Adrenal gland (tissue), 12 donors: ENCODE results near the gene CFAP251. TPM values are rescaled to one million over a fixed set of nuclear protein-coding genes. Genes with fewer than 3 reads are reported as not detected.

Experiments
- DNase-seq, 7 donors: peaks; one replicate each; pipeline ENCODE4 v3.0.0-alpha.2; 2019 to 2020
- H3K27ac ChIP-seq, 5 donors: fragments of 200-600 bp; sonication (generic) in 4 of 5; 1 replicate in 3 of 5; 2 replicates in 2 of 5; pipeline versions ENCODE4 v1.5.1 to v1.8.0; 2016 to 2020; ENCODE audit warnings: mild to moderate bottlenecking in 1 of 5
- H3K27me3 ChIP-seq: fragments of 200-600 bp; 2 replicates; pipeline ENCODE4 v1.8.0; 2021
- H3K36me3 ChIP-seq, 2 donors: fragments of 200-600 bp; replicated peaks in 1 of 2; 1 replicate in 1 of 2; 2 replicates in 1 of 2; pipeline versions ENCODE4 v1.5.1 to v1.8.0; 2018 to 2022
- H3K4me1 ChIP-seq, 2 donors: fragments of 200-600 bp; replicated peaks in 1 of 2; 1 replicate in 1 of 2; 2 replicates in 1 of 2; pipeline versions ENCODE4 v1.5.1 to v1.8.0; 2018 to 2021
- H3K4me3 ChIP-seq, 4 donors: fragments of 200-600 bp; sonication (generic) in 3 of 4; one replicate each; pipeline ENCODE4 v1.5.1; 2016 to 2018
- H3K9me3 ChIP-seq, 3 donors: fragments of 200-600 bp; sonication (generic) in 1 of 3; replicated peaks in 1 of 3; 1 replicate in 2 of 3; 2 replicates in 1 of 3; pipeline versions ENCODE4 v1.5.1 to v1.8.0; 2016 to 2021
- CTCF ChIP-seq, 6 experiments: fragments of 450-650 bp in 4 of 6; fragments of 200-600 bp in 2 of 6; sonication (generic) in 1 of 6; IDR thresholded peaks; 1 replicate in 5 of 6; 2 replicates in 1 of 6; pipeline versions ENCODE4 v1.5.1 to v1.8.0; 2016 to 2021; ENCODE audit warnings: antibody characterized with exemption in 6 of 6, mild to moderate bottlenecking in 2 of 6, moderate library complexity in 1 of 6
- POLR2A ChIP-seq, 2 donors: fragments of 450-650 bp; IDR thresholded peaks; one replicate each; pipeline ENCODE4 v1.6.1; 2017; ENCODE audit warnings: antibody characterized with exemption in 2 of 2, mild to moderate bottlenecking in 2 of 2, moderate library complexity in 1 of 2
- WGBS, 4 donors: extraction: QIAGEN DNeasy Blood & Tissue Kit in 2 of 4; methylation state at CpG; one replicate each; pipeline versions ENCODE4 v1.1.5 to v1.1.7; 2013 to 2017; 5-methylcytosine and 5-hydroxymethylcytosine counted together
- intact Hi-C, 2 donors: fragments of 100-400 bp; cut with DNase I; formaldehyde crosslinking; loops; one replicate each; pipeline versions ENCODE4 v1.14.1 to v1.15.0; 2022 to 2023
- polyA plus RNA-seq, 3 donors: library from polyadenylated mRNA; stranded (reverse); fragments of 200-250 nt in 2 of 3; fragments of 350-450 nt in 1 of 3; fragmentation: Illumina TruSeq in 1 of 3; extraction: RNeasy Lipid Tissue Mini Kit (QIAGEN cat#74804) in 1 of 3; gene quantifications; one replicate each; pipeline ENCODE4 v1.2.3, GENCODE V29; 2013 to 2014
- total RNA-seq, 9 donors: library from RNA; depleted of rRNA in 4 of 9; stranded (reverse); fragments of >200 nt in 4 of 9; fragments of 120-200 nt in 1 of 9; fragmentation: NEBNext Ultra II Directional in 1 of 9; extraction: Animal tissue kit (Norgen Biotek cat#: 25700) in 1 of 9; gene quantifications; one replicate each; pipeline versions ENCODE4 v1.1.0 to v1.2.4, GENCODE V29; 2013 to 2023
- donor health status: healthy with polysubstance abuse.
- donor health status: Bipolar disorder and iron deficiency.
- donor health status: DM: yes; HTN: yes; CAD: no.
- donor health status: DM: no; HTN: no; CAD: no.
- donor health status: DM: no; HTN: no; CAD: no.
- donor health status: DM: yes; HTN: yes; CAD: no.

The CFAP251 gene
- total and polyA plus RNA-seq, 12 donors = 0.30 to 11.6 (median 2.7) TPM

GRCh38 chr12:121957861-121958515, 39.6 kb downstream of the CFAP251 start:
- Histone ChIP-seq H3K9me3 (no peaks in the 10 kb centered on the region), H3K4me1 (no peaks in the 10 kb centered on the region), H3K36me3 (no peaks in the 10 kb centered on the region), H3K27me3 (no peaks in the 10 kb centered on the region), H3K27ac (no peak overlapping the region), H3K4me3 (no peak overlapping the region)
- TF ChIP-seq CTCF (IDR thresholded peaks at IDR 0.05) = no peak
- TF ChIP-seq POLR2A (IDR thresholded peaks at IDR 0.05) = no peak
- intact Hi-C loops = no loop called here
- no peak for DNase-seq
- 79 to 83% (median 82%) methylated on average over 6 of the region's 6 CpGs for WGBS, 4 donors

GRCh38 chr12:121958541-121959240, 40.3 kb downstream of the CFAP251 start:
- DNase-seq = no peak
- intact Hi-C loops = no loop called here
- no peaks in the 10 kb centered on the region for H3K9me3 ChIP-seq
- no peaks in the 10 kb centered on the region for H3K4me1 ChIP-seq
- H3K4me3 ChIP-seq = no peak overlapping the region
- no peaks in the 10 kb centered on the region for H3K36me3 ChIP-seq
- no peaks in the 10 kb centered on the region for H3K27me3 ChIP-seq
- TF ChIP-seq POLR2A (IDR thresholded peaks at IDR 0.05) (no peak), CTCF (IDR thresholded peaks at IDR 0.05) (no peak)
- no peak overlapping the region for H3K27ac ChIP-seq
- 74 to 87% (median 81%) methylated on average over 18 to 21 of the region's 21 CpGs for WGBS, 4 donors

GRCh38 chr12:121960541-121960940, 42.1 kb downstream of the CFAP251 start:
- Histone ChIP-seq H3K4me1 (peaks cover 0 to 13% of the 10 kb centered on the region in 2 donors), H3K9me3 (no peaks in the 10 kb centered on the region), H3K4me3 (no peak overlapping the region), H3K27ac (no peak overlapping the region), H3K27me3 (no peaks in the 10 kb centered on the region), H3K36me3 (no peaks in the 10 kb centered on the region)
- 91 to 93% (median 92%) methylated on average over 7 of the region's 7 CpGs for WGBS, 4 donors
- intact Hi-C loops = no loop called here
- DNase-seq = no peak
- no peak for TF ChIP-seq CTCF (IDR thresholded peaks at IDR 0.05)
- TF ChIP-seq POLR2A (IDR thresholded peaks at IDR 0.05) = no peak

GRCh38 chr12:121961195-121961879, 42.9 kb downstream of the CFAP251 start:
- Histone ChIP-seq H3K27me3 (no peaks in the 10 kb centered on the region), H3K36me3 (no peaks in the 10 kb centered on the region), H3K27ac (no peak overlapping the region), H3K9me3 (no peaks in the 10 kb centered on the region), H3K4me1 (peaks cover 0 to 13% of the 10 kb centered on the region in 2 donors), H3K4me3 (no peak overlapping the region)
- intact Hi-C loops = no loop called here
- 82 to 92% (median 89%) methylated on average over 5 of the region's 5 CpGs for WGBS, 4 donors
- TF ChIP-seq CTCF (IDR thresholded peaks at IDR 0.05) (no peak), POLR2A (IDR thresholded peaks at IDR 0.05) (no peak)
- DNase-seq = no peak
